GM19328 (cell line): ENCODE data around the gene ATG4D.

Source experiments
- ATAC-seq: cut with Tn5 transposase; IDR thresholded peaks from one replicate; pipeline ENCODE4 v1.9.1; 2021; ENCODE audit warnings: mild to moderate bottlenecking, moderate library complexity; ENCODE audit not compliant: unreplicated experiment

Gene ATG4D

DNA sequence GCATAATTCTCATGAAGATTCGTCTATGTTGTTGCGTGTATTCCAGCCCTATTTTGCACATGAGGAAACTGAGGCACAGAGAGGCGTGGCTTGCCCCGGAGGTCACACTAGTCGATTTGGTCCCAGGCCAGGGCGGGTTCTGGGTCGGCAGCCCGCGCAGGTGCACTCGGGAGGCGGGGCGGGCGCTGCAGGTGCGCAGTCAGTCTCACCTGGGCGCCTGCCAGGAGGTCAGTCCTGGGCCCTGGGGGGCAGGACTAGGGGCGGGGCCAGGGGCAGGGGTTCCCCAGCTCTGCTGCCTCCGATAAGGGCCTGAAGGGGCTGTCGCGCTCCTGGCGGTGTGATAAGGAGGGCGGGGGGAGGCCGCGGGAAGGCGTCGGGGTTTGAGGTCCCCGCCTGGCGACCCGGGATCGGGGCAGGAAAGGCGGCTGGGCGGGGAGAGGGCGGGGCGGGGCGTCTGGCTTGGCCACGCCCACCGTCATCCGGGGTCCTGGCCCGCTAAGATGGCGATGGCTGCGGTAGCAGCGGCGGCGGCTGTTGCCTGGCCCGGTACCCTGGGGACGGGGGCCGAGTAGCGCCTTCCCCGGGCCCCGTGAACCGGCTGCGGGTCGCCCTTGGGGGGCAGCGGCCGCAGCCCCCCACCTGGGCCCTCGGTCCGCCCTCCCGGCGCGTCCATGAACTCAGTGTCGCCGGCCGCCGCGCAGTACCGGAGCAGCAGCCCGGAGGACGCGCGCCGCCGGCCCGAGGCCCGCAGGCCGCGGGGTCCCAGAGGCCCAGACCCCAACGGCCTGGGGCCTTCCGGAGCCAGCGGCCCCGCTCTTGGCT is at the start of gene ATG4D:
Gene ATG4D (plus strand): TSS at position 485 of the 822 bp plus-strand sequence. CDS start 187 bp downstream, at position 672.
- no peak for ATAC-seq

GRCh38 chr19:10497371-10497770 is 46.3 kb upstream of the ATG4D start:
- no peak for ATAC-seq

- ATAC-seq, result no peak
Measured at GRCh38 chr19:10499550-10500246, 44.0 kb upstream of the ATG4D start.

- no peak for ATAC-seq
Measured at GRCh38 chr19:10500247-10500592, 43.5 kb upstream of the ATG4D start.

- ATAC-seq, result peak; percentile 12
Measured at GRCh38 chr19:10501971-10502523, 41.7 kb upstream of the ATG4D start.

GRCh38 chr19:10502524-10503001 is 41.1 kb upstream of the ATG4D start:
- ATAC-seq, result peak; percentile 88

DNA sequence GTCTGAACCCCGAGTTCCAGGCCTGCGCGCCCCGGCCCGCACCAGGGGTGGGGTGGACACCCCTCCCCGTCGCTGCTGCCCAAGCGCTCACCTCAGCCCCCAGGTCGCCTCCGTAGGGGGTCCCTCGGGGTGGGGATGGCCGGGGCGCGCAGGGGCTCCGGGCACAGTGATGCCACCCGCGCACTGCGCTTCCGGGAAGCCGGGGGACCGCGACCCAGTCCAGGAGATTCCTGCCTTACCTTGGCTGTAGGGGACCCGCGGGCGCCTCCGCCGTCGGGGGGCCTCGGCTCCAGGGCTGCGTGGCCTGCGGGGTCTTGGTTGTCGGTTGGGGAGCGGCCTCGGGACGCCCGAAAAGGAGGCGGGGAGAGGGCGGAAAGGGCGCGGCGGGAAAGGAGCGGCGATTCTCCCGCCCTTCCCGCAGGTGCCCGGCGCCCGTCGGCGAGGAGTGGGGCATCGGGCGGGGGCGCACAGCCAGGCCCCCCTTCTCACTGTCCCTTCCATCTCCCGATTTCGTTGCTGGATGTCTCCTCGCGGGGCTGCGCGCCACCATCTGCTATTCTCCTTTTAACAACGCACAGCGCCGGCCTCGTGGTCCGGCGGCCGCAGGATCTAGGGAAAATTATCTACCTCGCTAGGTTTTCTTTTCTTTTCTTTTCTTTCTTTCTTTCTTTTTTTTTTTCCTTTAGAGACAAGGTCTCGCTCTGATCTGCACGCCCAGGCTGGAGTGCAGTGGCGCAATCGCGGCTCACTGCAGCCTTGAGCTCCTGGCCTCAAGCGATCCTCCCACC is 40.5 kb upstream of the ATG4D start, which contains the start of gene KEAP1:
Gene KEAP1 (minus strand): TSS at position 355 of the 788 bp plus-strand sequence. CDS start 3,323 bp downstream, outside the sequence.
- peak; percentile 22 for ATAC-seq

- ATAC-seq, result no peak
Measured at GRCh38 chr19:10505583-10506229, 38.0 kb upstream of the ATG4D start.

DNA sequence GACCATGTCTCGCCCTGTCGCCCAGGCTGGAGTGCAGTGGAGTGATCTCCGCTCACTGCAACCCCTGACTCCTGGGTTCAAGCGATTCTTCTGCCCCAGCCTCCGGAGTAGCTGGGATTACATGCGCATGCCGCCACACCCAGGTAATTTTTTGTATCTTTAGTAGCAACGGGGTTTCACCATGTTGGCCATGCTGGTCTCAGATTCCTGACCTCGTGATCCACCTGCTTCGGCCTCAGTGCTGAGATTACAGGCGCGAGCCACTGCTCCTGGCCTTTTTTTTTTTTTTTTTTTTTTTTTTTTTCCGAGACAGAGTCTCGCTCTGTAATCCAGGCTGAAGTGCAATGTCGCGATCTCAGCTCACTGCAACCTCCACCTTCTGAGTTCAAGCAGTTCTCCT is 35.7 kb upstream of the ATG4D start:
- ATAC-seq, result no peak

DNA sequence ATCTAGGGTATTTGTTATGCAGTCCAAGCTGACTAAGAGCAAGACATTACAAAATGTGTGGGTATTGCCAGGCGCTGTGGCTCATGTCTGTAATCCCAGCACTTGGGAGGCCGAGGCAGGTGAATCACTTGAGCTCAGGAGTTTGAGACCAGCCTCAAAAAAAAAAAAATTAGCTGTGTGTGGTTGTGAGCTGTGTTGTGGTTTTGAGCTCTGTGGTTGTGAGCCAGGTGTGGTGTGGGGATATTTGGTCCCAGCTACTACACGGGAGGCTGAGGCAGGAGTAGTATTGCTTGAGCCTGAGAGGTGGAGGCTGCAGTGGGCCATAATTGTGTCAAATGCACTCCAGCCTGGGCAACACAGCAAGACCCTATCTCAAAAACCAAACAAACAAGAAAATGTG is 35.0 kb upstream of the ATG4D start:
- no peak for ATAC-seq

DNA sequence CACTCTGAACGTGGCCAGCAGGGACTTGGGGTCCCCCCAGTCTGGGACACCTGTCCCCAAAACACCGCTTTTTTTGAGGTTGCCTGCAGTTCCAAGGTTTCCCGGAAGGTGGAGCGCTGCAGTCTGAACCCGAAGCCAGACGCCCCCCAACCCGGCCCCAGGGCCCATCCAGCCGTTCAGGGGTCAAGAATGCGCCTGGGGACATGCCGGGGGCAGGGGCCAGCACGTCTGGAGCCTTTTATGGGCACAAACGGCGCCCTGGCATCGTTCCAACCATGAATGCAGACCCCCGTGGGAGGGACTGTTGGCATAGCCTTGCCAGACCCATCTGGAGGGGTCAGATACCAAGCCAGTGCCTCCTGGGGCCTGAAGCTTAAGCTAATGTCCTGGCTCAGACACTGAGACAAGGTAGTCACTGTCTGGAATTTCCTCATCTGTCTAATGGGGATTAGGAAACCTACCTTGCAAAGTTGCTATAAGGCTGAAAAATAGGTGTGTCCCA is 33.4 kb upstream of the ATG4D start:
- ATAC-seq, result no peak

DNA sequence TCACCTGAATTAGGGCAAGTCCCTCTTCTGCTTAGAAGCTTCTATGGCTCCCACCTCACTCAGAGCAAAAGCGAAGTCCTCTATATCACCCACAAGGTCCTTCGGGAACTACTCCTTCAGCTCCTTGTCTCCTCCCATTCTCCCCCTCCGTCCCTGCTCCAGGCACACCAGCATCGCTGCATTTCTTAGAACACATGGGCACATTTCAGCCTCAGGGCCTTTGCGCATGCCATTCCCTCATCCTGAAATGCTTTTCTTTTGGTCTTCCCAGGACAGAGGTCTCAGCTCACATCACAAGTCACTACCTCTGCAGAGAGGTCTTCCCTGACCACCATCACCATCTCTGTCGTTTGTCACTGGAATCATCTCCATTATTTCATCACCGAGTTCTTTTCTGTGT is 30.5 kb upstream of the ATG4D start:
- no peak for ATAC-seq

DNA sequence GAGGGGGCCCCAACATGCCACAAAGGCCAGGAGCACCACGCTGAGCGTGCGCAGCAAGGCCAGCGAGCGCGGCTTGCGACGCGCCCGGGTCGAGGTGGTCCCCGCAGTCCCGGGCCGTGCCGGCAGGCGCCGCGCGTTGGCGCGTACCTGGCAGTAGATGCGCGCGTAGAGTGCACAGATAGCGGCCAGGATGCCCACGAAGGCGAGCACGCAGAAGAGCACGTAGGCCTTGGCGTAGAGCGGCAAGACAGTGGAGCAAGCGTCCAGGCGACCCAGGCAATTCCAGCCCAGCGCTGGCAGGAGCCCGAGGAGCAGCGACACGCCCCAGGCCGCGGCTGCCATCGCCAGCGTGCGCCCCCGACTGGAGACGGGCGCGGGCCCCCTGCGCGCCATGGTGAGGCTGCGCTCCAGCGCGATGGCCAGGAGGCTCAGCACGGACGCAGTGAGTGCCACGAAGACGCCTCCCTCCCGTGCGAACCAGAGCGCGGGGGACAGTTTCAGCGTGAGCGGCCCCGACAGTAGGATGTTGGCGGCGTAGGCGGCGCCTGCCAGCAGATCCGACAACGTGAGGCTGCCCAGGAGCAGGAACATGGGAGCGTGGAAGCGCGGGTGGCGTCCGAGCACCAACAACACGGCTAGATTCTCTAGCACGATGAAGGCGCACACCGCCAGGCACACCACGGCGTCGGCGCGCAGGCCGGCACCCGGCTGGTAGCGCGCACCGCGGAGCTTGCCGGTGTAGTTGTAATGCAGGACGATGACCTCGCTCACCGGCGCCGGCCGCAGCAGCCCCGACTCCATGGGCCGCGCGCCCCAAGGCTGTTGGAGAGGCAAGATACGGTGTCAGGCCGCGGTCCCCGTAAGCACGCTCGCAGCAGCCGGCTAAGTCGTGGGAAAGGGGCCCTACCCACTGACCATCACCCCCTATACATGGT is 29.2 kb upstream of the ATG4D start:
- ATAC-seq, result no peak

GRCh38 chr19:10516064-10516385 is 27.7 kb upstream of the ATG4D start:
- ATAC-seq, result no peak

- no peak for ATAC-seq
Measured at GRCh38 chr19:10516671-10517286, 26.9 kb upstream of the ATG4D start.

- no peak for ATAC-seq
Measured at GRCh38 chr19:10517361-10517759, 26.3 kb upstream of the ATG4D start, which contains the start of gene S1PR5. S1PR5 (minus strand) TSS chr19:10517447; CDS start chr19:10515011, 2,436 bp downstream.

GRCh38 chr19:10517760-10518443 is 25.8 kb upstream of the ATG4D start:
- no peak for ATAC-seq
